K562 (cell line): ENCODE results near the gene COG2. TPM values are rescaled to one million over a fixed set of nuclear protein-coding genes. Genes with fewer than 3 reads are reported as not detected.

Source experiments
- CREB3 ChIP-seq: fragments of 450-650 bp; conservative IDR thresholded peaks from 2 replicates; pipeline ENCODE4 v1.6.1; 2016; ENCODE audit warnings: missing genetic modification characterization, low read depth, mild to moderate bottlenecking, missing compliant biosample characterization, moderate library complexity
- ERF ChIP-seq: fragments of 450-650 bp; formaldehyde crosslinking; IDR thresholded peaks from 2 replicates; pipeline ENCODE4 v1.4.0; 2020; ENCODE audit warnings: mild to moderate bottlenecking, mixed read lengths
- ETV1 ChIP-seq: fragments of 450-650 bp; conservative IDR thresholded peaks from 2 replicates; pipeline ENCODE4 v1.6.1; 2016; ENCODE audit warnings: missing genetic modification characterization, control low read depth, low read depth, missing compliant biosample characterization
- EWSR1 ChIP-seq: fragments of 450-650 bp; IDR thresholded peaks from 2 replicates; pipeline ENCODE4 v1.6.1; 2018; ENCODE audit warnings: borderline replicate concordance, mild to moderate bottlenecking, low read depth, moderate library complexity; ENCODE audit not compliant: partially characterized antibody
- GMEB1 ChIP-seq: fragments of 250-450 bp; sonication (Bioruptor Pico); IDR thresholded peaks from 2 replicates; pipeline ENCODE4 v1.4.0; 2020; ENCODE audit warnings: mild to moderate bottlenecking
- HNRNPL ChIP-seq: fragments of 200-400 bp; formaldehyde crosslinking; IDR thresholded peaks from 2 replicates; pipeline ENCODE4 v1.6.1; 2017; ENCODE audit warnings: low read depth, mild to moderate bottlenecking, low read length
- MYC ChIP-seq, 2 experiments: fragments of 250-450 bp in 1 of 2; sonication (Bioruptor Pico) in 1 of 2; IDR thresholded peaks; 2 replicates each; pipeline versions ENCODE4 v1.5.1 to v1.6.1; 2012 to 2021; ENCODE audit warnings: low read depth in 2 of 2, borderline replicate concordance in 1 of 2, improper control_type of control experiment in 1 of 2, low read length in 1 of 2, mild to moderate bottlenecking in 1 of 2, moderate library complexity in 1 of 2
- NCOA2 ChIP-seq, 2 experiments: fragments of 450-650 bp; IDR thresholded peaks; 2 replicates each; pipeline ENCODE4 v1.6.1; 2018; ENCODE audit warnings: mild to moderate bottlenecking in 2 of 2, moderate library complexity in 1 of 2; ENCODE audit not compliant: partially characterized antibody in 2 of 2
- RERE ChIP-seq: sonication (generic); formaldehyde crosslinking; IDR thresholded peaks from 2 replicates; pipeline ENCODE4 v1.8.0; 2023; ENCODE audit warnings: missing genetic modification reagents, mild to moderate bottlenecking, borderline replicate concordance
- TAF1 ChIP-seq: IDR thresholded peaks from 2 replicates; pipeline ENCODE4 v1.6.1; 2011; ENCODE audit warnings: mild to moderate bottlenecking, low read length, moderate library complexity; ENCODE audit not compliant: insufficient read depth, control insufficient read depth, severe bottlenecking; ENCODE audit errors: extremely low read depth
- TFAP4 ChIP-seq: sonication (generic); formaldehyde crosslinking; IDR thresholded peaks from 2 replicates; pipeline ENCODE4 v1.8.0; 2022; ENCODE audit warnings: missing genetic modification reagents, mild to moderate bottlenecking, moderate library complexity, borderline replicate concordance
- ZNF174 ChIP-seq: fragments of 250-450 bp; sonication (Bioruptor Pico); IDR thresholded peaks from 2 replicates; pipeline ENCODE4 v1.4.0; 2020; ENCODE audit warnings: mild to moderate bottlenecking
- ZNF282 ChIP-seq: sonication (generic); formaldehyde crosslinking; IDR thresholded peaks from 2 replicates; pipeline ENCODE4 v1.8.1; 2023; ENCODE audit warnings: missing genetic modification reagents
- ZNF41 ChIP-seq: fragments of 250-450 bp; sonication (Bioruptor Pico); conservative IDR thresholded peaks from 2 replicates; pipeline ENCODE4 v1.4.0; 2020; ENCODE audit warnings: mild to moderate bottlenecking
- ZNF76 ChIP-seq: fragments of 250-450 bp; sonication (Bioruptor Pico); IDR thresholded peaks from 2 replicates; pipeline ENCODE4 v1.4.0; 2020; ENCODE audit warnings: mild to moderate bottlenecking, moderate library complexity, borderline replicate concordance
- ZNF764 ChIP-seq: fragments of 250-450 bp; sonication (Bioruptor Pico); IDR thresholded peaks from 2 replicates; pipeline ENCODE4 v1.4.0; 2020; ENCODE audit warnings: low read depth, mild to moderate bottlenecking, moderate library complexity
- polyA plus RNA-seq, 8 experiments: library from polyadenylated mRNA; depleted of rRNA in 4 of 8; stranded (reverse) in 5 of 8; unstranded in 3 of 8; fragments of >200 nt; fragmentation: Nextera tagmentation in 2 of 8; fragmentation: Illumina TruSeq in 1 of 8; extraction: Ambion mirVana in 2 of 8; extraction: Trizol in 1 of 8; gene quantifications; 2 replicates each; pipeline versions ENCODE4 v1.2.1 to v1.2.3, GENCODE V29; 2011 to 2014; ENCODE audit warnings: inconsistent platforms in 1 of 8, missing spikeins in 1 of 8
- total RNA-seq, 7 experiments: library from RNA; depleted of rRNA in 6 of 7; stranded (reverse); fragments of >200 nt in 6 of 7; fragmentation: Illumina TruSeq in 2 of 7; extraction: Trizol in 2 of 7; gene quantifications; 2 replicates each; pipeline versions ENCODE4 v1.2.1 to v1.2.3, GENCODE V29; 2011 to 2021; ENCODE audit warnings: low replicate concordance in 1 of 7

Gene COG2
- total and polyA plus RNA-seq, 9 of the 15 experiments (the other 6 are each of a cell fraction or from before 2014, with no cell fraction given) = 22.0 to 51.7 (median 33.3) TPM

GRCh38 chr1:230708631-230709580 lies 66.6 kb downstream of the COG2 start (continued):
- TF ChIP-seq EWSR1 (no peak), RERE (no peak), HNRNPL (no peak), ETV1 (tag) (no peak), ZNF174 (CRISPR knock-in tag) (no peak), MYC (IDR thresholded peaks at IDR 0.05; ENCODE audit: low read depth, low read length) (peak; percentile 89), MYC (CRISPR knock-in tag; IDR thresholded peaks at IDR 0.05; ENCODE audit: borderline replicate concordance, low read depth) (no peak), ERF (CRISPR knock-in tag) (no peak), TAF1 (no peak), GMEB1 (CRISPR knock-in tag) (no peak), ZNF41 (no peak), ZNF282 (CRISPR knock-in tag) (no peak), TFAP4 (CRISPR knock-in tag) (no peak), ZNF764 (CRISPR knock-in tag) (no peak), ZNF76 (no peak), CREB3 (tag) (no peak), NCOA2 (IDR thresholded peaks at IDR 0.05; ENCODE audit: partially characterized antibody in 2 of 2) (no peak)
